BE2C (cell line): ENCODE results near the gene HLA-DPA1.
A peak's percentile ranks its signal among the peaks of the same experiment; 100 is the strongest.
"Not testable (repeated sequence)": the region's sequence is repeated elsewhere in the genome, so short reads cannot be mapped to it uniquely, and the experiment has no call there.

Experiments used
- DNase-seq: peaks from one replicate; pipeline ENCODE4 v3.0.0-alpha.2; 2020
- H3K27me3 ChIP-seq: fragments of 250-450 bp; sonication (Bioruptor Pico); 2 replicates; pipeline ENCODE4 v1.5.1; 2020; ENCODE audit warnings: mild to moderate bottlenecking
- H3K36me3 ChIP-seq: fragments of 250-450 bp; sonication (Bioruptor Pico); 2 replicates; pipeline ENCODE4 v1.5.1; 2020; ENCODE audit warnings: mild to moderate bottlenecking
- H3K4me1 ChIP-seq: fragments of 250-450 bp; sonication (Bioruptor Pico); 2 replicates; pipeline ENCODE4 v1.5.1; 2020
- H3K4me3 ChIP-seq: 2 replicates; pipeline ENCODE4 v1.5.1; 2011; ENCODE audit warnings: low read depth, low read length
- H3K9me3 ChIP-seq: fragments of 250-450 bp; sonication (Bioruptor Pico); 2 replicates; pipeline ENCODE4 v1.5.1; 2020
- CTCF ChIP-seq: IDR thresholded peaks from 2 replicates; pipeline ENCODE4 v1.5.1; 2012; ENCODE audit warnings: mild to moderate bottlenecking, low read depth, low read length

HLA-DPA1 gene

GRCh38 chr6:33064723-33065122 lies 8.7 kb downstream of the HLA-DPA1 start:
- no peak for DNase-seq
- H3K4me3 ChIP-seq, result no peak overlapping the region
- no peaks in the 10 kb centered on the region for H3K36me3 ChIP-seq
- no peaks in the 10 kb centered on the region for H3K9me3 ChIP-seq
- TF ChIP-seq CTCF, result no peak
- H3K4me1 ChIP-seq, result no peaks in the 10 kb centered on the region
- H3K27me3 ChIP-seq, result peaks cover 4% of the 10 kb centered on the region; the same call in 1 of the 2 replicates

GRCh38 chr6:33063435-33063834 lies 10.0 kb downstream of the HLA-DPA1 start:
- H3K4me3 ChIP-seq, H3K27me3 ChIP-seq, H3K4me1 ChIP-seq, H3K36me3 ChIP-seq, H3K9me3 ChIP-seq, DNase-seq: not testable (repeated sequence)

- no peaks in the 10 kb centered on the region for H3K36me3 ChIP-seq
- H3K27me3 ChIP-seq, result peaks cover 8% of the 10 kb centered on the region; the same call in 1 of the 2 replicates
- no peak overlapping the region for H3K4me3 ChIP-seq
- no peaks in the 10 kb centered on the region for H3K4me1 ChIP-seq
- peak; percentile 22 for DNase-seq
- no peaks in the 10 kb centered on the region for H3K9me3 ChIP-seq
- no peak for TF ChIP-seq CTCF
Measured at GRCh38 chr6:33061987-33062386, 11.5 kb downstream of the HLA-DPA1 start.

- Histone ChIP-seq H3K4me3 (no peak overlapping the region), H3K36me3 (no peaks in the 10 kb centered on the region), H3K9me3 (no peaks in the 10 kb centered on the region), H3K27me3 (peaks cover 11% of the 10 kb centered on the region; the same call in 1 of the 2 replicates), H3K4me1 (no peaks in the 10 kb centered on the region)
- TF ChIP-seq CTCF, result no peak
- no peak for DNase-seq
Measured at GRCh38 chr6:33057222-33058150, 16.0 kb downstream of the HLA-DPA1 start.

- peaks cover 22% of the 10 kb centered on the region for H3K27me3 ChIP-seq
- H3K36me3 ChIP-seq, result no peaks in the 10 kb centered on the region
- no peak for TF ChIP-seq CTCF
- H3K4me1 ChIP-seq, result no peaks in the 10 kb centered on the region
- no peaks in the 10 kb centered on the region for H3K9me3 ChIP-seq
- no peak for DNase-seq
- H3K4me3 ChIP-seq, result no peak overlapping the region
Measured at GRCh38 chr6:33053230-33053629, 20.2 kb downstream of the HLA-DPA1 start.

GRCh38 chr6:33052627-33053026 lies 20.8 kb downstream of the HLA-DPA1 start:
- no peak for TF ChIP-seq CTCF
- Histone ChIP-seq H3K9me3 (no peaks in the 10 kb centered on the region), H3K36me3 (no peaks in the 10 kb centered on the region), H3K27me3 (peaks cover 22% of the 10 kb centered on the region), H3K4me3 (no peak overlapping the region), H3K4me1 (no peaks in the 10 kb centered on the region)
- DNase-seq, result no peak
